Measurements from ENCODE around the gene RIIAD1.
"Not testable (repeated sequence)": the region's sequence is repeated elsewhere in the genome, so short reads cannot be mapped to it uniquely, and the experiment has no call there.

The RIIAD1 gene

GRCh38 chr1:151721788-151722510 lies 627 bp downstream of the RIIAD1 start:
- H3K4me3 ChIP-seq (ENCODE audit: low read depth, low read length): peak overlapping the region; percentile 55

GRCh38 chr1:151723726-151724370 lies 2.5 kb downstream of the RIIAD1 start:
- no peak for TF ChIP-seq CTCF (IDR thresholded peaks at IDR 0.05; ENCODE audit: low read depth, low read length)
- no peak overlapping the region for H3K4me3 ChIP-seq (ENCODE audit: low read depth, low read length)

More at GRCh38 chr1:151721788-151722510, 627 bp downstream of the RIIAD1 start:
- no peak for TF ChIP-seq CTCF (IDR thresholded peaks at IDR 0.05; ENCODE audit: low read depth, low read length)

- H3K4me3 ChIP-seq (ENCODE audit: low read depth, low read length): no peak overlapping the region
- no peak for TF ChIP-seq CTCF (IDR thresholded peaks at IDR 0.05; ENCODE audit: low read depth, low read length)
These were observed 7.1 kb downstream of the RIIAD1 start for GRCh38 chr1:151728151-151729054.

- TF ChIP-seq CTCF (IDR thresholded peaks at IDR 0.05; ENCODE audit: low read depth, low read length): no peak
- H3K4me3 ChIP-seq (ENCODE audit: low read depth, low read length): no peak overlapping the region
These were observed 8.0 kb downstream of the RIIAD1 start for GRCh38 chr1:151729157-151729965.

GRCh38 chr1:151729966-151730291 lies 8.6 kb downstream of the RIIAD1 start:
- no peak for TF ChIP-seq CTCF (IDR thresholded peaks at IDR 0.05; ENCODE audit: low read depth, low read length)
- no peak overlapping the region for H3K4me3 ChIP-seq (ENCODE audit: low read depth, low read length)

GRCh38 chr1:151733126-151733525 lies 11.8 kb downstream of the RIIAD1 start:
- no peak for TF ChIP-seq CTCF (IDR thresholded peaks at IDR 0.05; ENCODE audit: low read depth, low read length)

GRCh38 chr1:151733995-151734394 lies 12.7 kb downstream of the RIIAD1 start:
- not testable (repeated sequence) for H3K4me3 ChIP-seq (ENCODE audit: low read depth, low read length)

More at GRCh38 chr1:151733126-151733525, 11.8 kb downstream of the RIIAD1 start:
- no peak overlapping the region for H3K4me3 ChIP-seq (ENCODE audit: low read depth, low read length)

All from WI38 (cell line).